ENCODE data around the gene EMILIN1. TPM values are rescaled to one million over a fixed set of nuclear protein-coding genes. Genes with fewer than 3 reads are reported as not detected.

Gene EMILIN1
- total and polyA plus RNA-seq, 10 of the 15 experiments (the other 5 are each of a cell fraction or from before 2014, with no cell fraction given) = 0.01 to 2.3 (median 1.2) TPM; not detected in 2

- TF ChIP-seq ZSCAN29 (IDR thresholded peaks at IDR 0.05) (peak; percentile 54; the same call in 1 of the 2 replicates), KLF5 (IDR thresholded peaks at IDR 0.05; ENCODE audit: partially characterized antibody) (no peak), E2F4 (IDR thresholded peaks at IDR 0.05; ENCODE audit: low read depth, low read length) (peak; percentile 85), RUNX3 (IDR thresholded peaks at IDR 0.05; ENCODE audit: low read length) (peak; percentile 43; the same call in 1 of the 2 replicates), CREM (IDR thresholded peaks at IDR 0.05; ENCODE audit: low read depth) (peak; percentile 59; the same call in 1 of the 2 replicates), ZBTB33 (IDR thresholded peaks at IDR 0.05) (no peak), NKRF (conservative IDR thresholded peaks at IDR 0.05) (peak; percentile 57), POU2F2 (IDR thresholded peaks at IDR 0.05; ENCODE audit: borderline replicate concordance, low read depth, low read length) (peak; percentile 44; the same call in 1 of the 3 replicates), MLLT1 (IDR thresholded peaks at IDR 0.05) (no peak), RAD21 (IDR thresholded peaks at IDR 0.05; ENCODE audit: insufficient read depth, low read depth, low read length) (peak; percentile 47), YY1 (IDR thresholded peaks at IDR 0.05; ENCODE audit: low read depth, low read length) (peak; percentile 78), FOS (IDR thresholded peaks at IDR 0.05; ENCODE audit: borderline replicate concordance, extremely low read depth, insufficient read length) (no peak), BRCA1 (IDR thresholded peaks at IDR 0.05; ENCODE audit: low read depth, low read length) (no peak), CBX5 (IDR thresholded peaks at IDR 0.05; ENCODE audit: low read depth) (peak; percentile 16; the same call in 1 of the 2 replicates), SREBF2 (IDR thresholded peaks at IDR 0.05; ENCODE audit: low read length) (no peak), ATF7 (IDR thresholded peaks at IDR 0.05; ENCODE audit: low read depth) (no peak), SMARCA5 (IDR thresholded peaks at IDR 0.05) (peak; percentile 95), PAX5 (IDR thresholded peaks at IDR 0.05; ENCODE audit: borderline replicate concordance, low read depth, low read length) (peak; percentile 40; the same call in 1 of the 2 replicates), ZNF207 (IDR thresholded peaks at IDR 0.05; ENCODE audit: borderline replicate concordance) (0 out of 2 replicates have a peak, but pooled peaks have one; percentile 53), ZNF384 (IDR thresholded peaks at IDR 0.05; ENCODE audit: borderline replicate concordance, low read depth, low read length) (no peak)
These were observed 7.8 kb downstream of the EMILIN1 start (continued) for GRCh38 chr2:27086090-27086723.

Measured in GM12878 (cell line).